Activated CD4-positive, alpha-beta T cell treated with anti-CD3 and anti-CD28 coated beads for 4 hours (primary cell): Measurements from ENCODE around the gene TXK.
A peak's percentile ranks its signal among the peaks of the same experiment; 100 is the strongest.

Source experiments
- DNase-seq, 2 donors: peaks; one replicate each; pipeline ENCODE4 v3.0.0-alpha.2; 2020

Gene TXK

GRCh38 chr4:48133669-48134068 is 381 bp downstream of the TXK start:
- no peak for DNase-seq

GRCh38 chr4:48131736-48132135 is 2.3 kb downstream of the TXK start:
- no peak for DNase-seq

GRCh38 chr4:48130100-48130499 is 4.0 kb downstream of the TXK start:
- DNase-seq: no peak

GRCh38 chr4:48129307-48130014 is 4.6 kb downstream of the TXK start:
- peak; percentile 33 to 35 for DNase-seq

- peak; percentile 58 to 70 for DNase-seq
Measured at GRCh38 chr4:48127682-48128404, 6.2 kb downstream of the TXK start.

GRCh38 chr4:48127231-48127630 is 6.8 kb downstream of the TXK start:
- no peak for DNase-seq

GRCh38 chr4:48126621-48127020 is 7.4 kb downstream of the TXK start:
- DNase-seq: no peak

- no peak for DNase-seq
Measured at GRCh38 chr4:48124870-48125269, 9.2 kb downstream of the TXK start.

- no peak for DNase-seq
Measured at GRCh38 chr4:48122756-48123155, 11.3 kb downstream of the TXK start.

GRCh38 chr4:48121180-48121579 is 12.9 kb downstream of the TXK start:
- DNase-seq: no peak

- DNase-seq: no peak
Measured at GRCh38 chr4:48120132-48120531, 13.9 kb downstream of the TXK start.

- no peak for DNase-seq
Measured at GRCh38 chr4:48119646-48120045, 14.4 kb downstream of the TXK start.

- DNase-seq: no peak
Measured at GRCh38 chr4:48118081-48118480, 16.0 kb downstream of the TXK start.

GRCh38 chr4:48116582-48116981 is 17.5 kb downstream of the TXK start:
- DNase-seq: no peak

GRCh38 chr4:48114412-48114811 is 19.6 kb downstream of the TXK start:
- DNase-seq: no peak

- no peak for DNase-seq
Measured at GRCh38 chr4:48112017-48112667, 21.9 kb downstream of the TXK start.

- DNase-seq: no peak
Measured at GRCh38 chr4:48110452-48110978, 23.5 kb downstream of the TXK start.

GRCh38 chr4:48109413-48110263 is 24.4 kb downstream of the TXK start:
- DNase-seq: peak in 1 of 2 donors; percentile 37

- DNase-seq: no peak
Measured at GRCh38 chr4:48108309-48109073, 25.6 kb downstream of the TXK start.

GRCh38 chr4:48105230-48105629 is 28.8 kb downstream of the TXK start:
- DNase-seq: no peak

- DNase-seq: no peak
Measured at GRCh38 chr4:48103483-48104139, 30.4 kb downstream of the TXK start.
